MCF 10A (cell line): ENCODE measurements around the gene POM121L2. TPM values are rescaled to one million over a fixed set of nuclear protein-coding genes. Genes with fewer than 3 reads are reported as not detected.
"Not testable (repeated sequence)": the region's sequence is repeated elsewhere in the genome, so short reads cannot be mapped to it uniquely, and the experiment has no call there.

Experiments used
- BruUV-seq: library from RNA; stranded (reverse); fragments of 400-500 nt; replicated peaks from 2 replicates; lab custom pipeline; 2021; lab: Mats Ljungman, UMichigan
- CTCF ChIA-PET: fragments of 300-600 bp; sonication (Branson Sonifier 250); formaldehyde crosslinking; extraction: SDS; loops from one replicate; lab custom pipeline; 2021; ENCODE audit warnings: antibody characterized with exemption, inconsistent platforms; lab: Yijun Ruan, JAX
- POLR2A ChIA-PET: fragments of 300-600, 350-650 bp; sonication (Branson Sonifier 250); formaldehyde crosslinking; extraction: SDS; loops from one replicate; lab custom pipeline; 2020; ENCODE audit warnings: antibody characterized with exemption, inconsistent platforms; lab: Yijun Ruan, JAX
- DNase-seq: peaks from one replicate; pipeline ENCODE4 v3.0.0-alpha.2; 2018; ENCODE audit not compliant: unreplicated experiment
- H3K27ac Mint-ChIP-seq: one replicate; pipeline ENCODE4 v1.8.0; 2022; ENCODE audit warnings: mild to moderate bottlenecking, low read depth, mixed read lengths; ENCODE audit not compliant: unreplicated experiment
- H3K27me3 Mint-ChIP-seq: one replicate; pipeline ENCODE4 v1.8.0; 2022; ENCODE audit warnings: mixed read lengths; ENCODE audit not compliant: insufficient read depth, unreplicated experiment
- H3K36me3 Mint-ChIP-seq: one replicate; pipeline ENCODE4 v1.8.0; 2022; ENCODE audit warnings: mild to moderate bottlenecking, moderate library complexity, mixed read lengths; ENCODE audit not compliant: insufficient read depth, unreplicated experiment
- H3K4me1 Mint-ChIP-seq: one replicate; pipeline ENCODE4 v1.8.0; 2022; ENCODE audit warnings: mixed read lengths; ENCODE audit not compliant: insufficient read depth, unreplicated experiment
- H3K4me3 Mint-ChIP-seq: one replicate; pipeline ENCODE4 v1.8.0; 2022; ENCODE audit warnings: mild to moderate bottlenecking, moderate library complexity, mixed read lengths; ENCODE audit not compliant: unreplicated experiment
- H3K9me3 Mint-ChIP-seq: one replicate; pipeline ENCODE4 v1.8.0; 2022; ENCODE audit warnings: mixed read lengths; ENCODE audit not compliant: unreplicated experiment
- CTCF ChIP-seq: fragments of 200-600 bp; IDR thresholded peaks from one replicate; pipeline ENCODE4 v1.8.0; 2022; ENCODE audit warnings: antibody characterized with exemption, mild to moderate bottlenecking; ENCODE audit not compliant: unreplicated experiment
- intact Hi-C: fragments of 100-400 bp; cut with micrococcal nuclease; formaldehyde crosslinking; loops from 2 replicates; pipeline ENCODE4 v1.14.1; 2022
- total RNA-seq: library from RNA; stranded (reverse); gene quantifications from 2 replicates; pipeline ENCODE4 v1.2.3, GENCODE V29; 2022

The POM121L2 gene
- total RNA-seq, 1 experiment from 2014 or later = not detected

DNA sequence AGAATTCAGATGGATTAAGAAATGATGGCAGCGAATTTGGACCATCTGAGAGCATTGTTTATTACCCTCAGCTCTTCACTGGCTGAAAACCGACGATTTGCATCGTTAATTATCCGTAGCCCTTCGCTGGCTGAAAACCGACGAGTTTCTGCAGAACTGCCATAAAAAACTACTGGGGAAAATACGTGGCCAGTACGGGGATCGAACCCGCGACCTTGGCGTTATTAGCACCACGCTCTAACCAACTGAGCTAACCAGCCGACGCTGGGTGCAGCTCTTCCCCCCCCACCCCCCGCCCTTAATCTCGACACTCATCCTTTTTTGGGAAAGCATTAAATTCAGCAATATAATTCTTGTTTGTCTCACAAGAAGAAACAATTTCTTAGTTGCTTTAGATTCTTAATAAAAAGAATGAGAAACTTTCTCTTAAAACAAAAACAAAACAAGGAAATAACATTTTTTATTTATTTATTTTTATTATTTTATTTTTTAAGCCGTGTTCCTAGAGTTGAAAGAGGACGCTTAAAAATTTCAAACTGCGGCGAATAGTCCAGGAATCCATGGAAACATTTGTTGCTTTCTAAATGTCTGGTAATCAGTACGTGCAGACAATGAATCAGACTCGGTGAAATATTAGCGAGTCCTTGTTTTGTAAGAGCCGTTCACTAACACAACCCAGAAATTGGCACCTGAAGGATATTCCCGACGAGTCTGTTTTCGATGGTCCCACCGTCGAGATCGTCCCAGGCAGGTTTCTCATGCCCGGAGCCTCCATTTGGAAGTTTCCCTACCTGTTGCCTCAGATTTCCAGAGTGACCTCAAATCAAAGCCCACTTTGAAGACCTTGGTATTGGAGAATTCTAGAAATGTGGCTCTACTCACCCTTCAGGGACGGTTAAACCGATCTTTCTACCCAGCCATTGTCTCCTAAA, 36.8 kb downstream of the POM121L2 start:
- H3K9me3 Mint-ChIP-seq = no peaks in the 10 kb centered on the region
- DNase-seq = no peak
- ChIA-PET CTCF (interaction anchor here (0.6 kb wide), 1 partner anchor 29 kb away, joined by 7 read pairs; no protein-coding TSS in a partner anchor), POLR2A (interaction anchor here (0.6 to 3.4 kb wide), 5 partner anchors 12 to 334 kb away, joined by 3 to 17 read pairs (median 3); no protein-coding TSS in a partner anchor)
- no peaks in the 10 kb centered on the region for H3K27me3 Mint-ChIP-seq
- peaks cover 5% of the 10 kb centered on the region for H3K36me3 Mint-ChIP-seq
- no TSS peak for BruUV-seq
- intact Hi-C loops = no loop called here
- no peak overlapping the region for H3K27ac Mint-ChIP-seq
- H3K4me1 Mint-ChIP-seq = no peaks in the 10 kb centered on the region
- no peak overlapping the region for H3K4me3 Mint-ChIP-seq
- TF ChIP-seq CTCF = no peak

DNA sequence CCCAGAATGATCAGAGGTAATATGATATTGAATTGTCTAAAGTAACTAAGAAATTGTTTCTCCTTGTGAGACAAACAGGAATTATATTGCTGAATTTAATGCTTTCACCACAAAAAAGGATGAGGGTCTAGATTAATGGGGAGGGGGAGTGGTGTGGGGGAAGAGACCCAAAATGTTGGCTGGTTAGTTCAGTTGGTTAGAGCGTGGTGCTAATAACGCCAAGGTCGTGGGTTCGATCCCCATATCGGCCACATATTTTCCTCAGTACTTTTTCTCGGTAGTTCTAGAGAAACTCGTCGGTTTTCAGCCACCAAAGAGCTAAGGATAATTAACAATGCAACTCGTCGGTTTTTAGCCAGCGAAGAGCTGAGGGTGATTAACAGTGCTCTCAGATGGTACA, 38.3 kb downstream of the POM121L2 start:
- Mint-ChIP-seq H3K27me3 (no peaks in the 10 kb centered on the region), H3K4me3 (no peak overlapping the region), H3K27ac (no peak overlapping the region), H3K9me3 (no peaks in the 10 kb centered on the region), H3K4me1 (no peaks in the 10 kb centered on the region), H3K36me3 (no peaks in the 10 kb centered on the region)
- DNase-seq = no peak
- CTCF ChIA-PET = interaction anchor here (0.9 kb wide), 1 partner anchor 499 kb away, joined by 3 read pairs; no protein-coding TSS in a partner anchor
- TF ChIP-seq CTCF = no peak
- POLR2A ChIA-PET = interaction anchor here (0.6 to 3.4 kb wide), 4 partner anchors 10 to 43 kb away, joined by 3 to 17 read pairs (median 4); no protein-coding TSS in a partner anchor
- intact Hi-C loops = no loop called here
- no TSS peak for BruUV-seq

DNA sequence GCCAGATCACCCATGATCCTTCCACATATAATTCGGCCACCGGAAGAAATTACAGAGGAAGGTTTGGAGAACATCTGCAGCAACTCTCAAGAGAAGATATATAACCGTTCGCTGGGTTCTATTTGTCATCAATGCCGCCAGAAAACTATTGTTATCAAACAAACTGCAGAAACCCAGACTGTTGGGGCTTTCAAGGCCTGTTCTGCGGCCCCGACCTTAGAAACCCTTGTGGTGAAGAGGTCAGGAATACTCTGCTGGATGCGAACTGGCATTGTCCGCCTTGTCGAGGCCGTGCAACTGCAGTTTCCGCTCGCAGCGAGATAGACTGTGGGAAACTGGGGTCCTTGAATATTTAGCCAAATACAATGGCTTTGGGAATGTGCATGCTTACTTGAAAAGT, 43.3 kb downstream of the POM121L2 start:
- Mint-ChIP-seq H3K27ac (no peak overlapping the region), H3K4me1 (no peaks in the 10 kb centered on the region), H3K4me3 (no peak overlapping the region), H3K27me3 (no peaks in the 10 kb centered on the region), H3K36me3 (no peaks in the 10 kb centered on the region), H3K9me3 (no peaks in the 10 kb centered on the region)
- intact Hi-C loops = no loop called here
- no peak for TF ChIP-seq CTCF
- POLR2A ChIA-PET = interaction anchor here (0.7 kb wide), 1 partner anchor 49 kb away, joined by 3 read pairs; no protein-coding TSS in a partner anchor
- CTCF ChIA-PET = no interaction called here
- no TSS peak for BruUV-seq
- no peak for DNase-seq

- Mint-ChIP-seq H3K36me3 (no peaks in the 10 kb centered on the region), H3K27ac (no peak overlapping the region), H3K9me3 (no peaks in the 10 kb centered on the region), H3K4me3 (no peak overlapping the region), H3K27me3 (no peaks in the 10 kb centered on the region), H3K4me1 (no peaks in the 10 kb centered on the region)
- no TSS peak for BruUV-seq
- ChIA-PET POLR2A (no interaction called here), CTCF (no interaction called here)
- TF ChIP-seq CTCF = no peak
- DNase-seq = no peak
- intact Hi-C loops = no loop called here
Measured at GRCh38 chr6:27267857-27268434, 44.1 kb downstream of the POM121L2 start.

GRCh38 chr6:27267003-27267402, 45.1 kb downstream of the POM121L2 start:
- H3K4me3 Mint-ChIP-seq, H3K36me3 Mint-ChIP-seq, H3K9me3 Mint-ChIP-seq, H3K27me3 Mint-ChIP-seq, H3K4me1 Mint-ChIP-seq, POLR2A ChIA-PET, intact Hi-C loops, BruUV-seq, DNase-seq, H3K27ac Mint-ChIP-seq, CTCF ChIA-PET: not testable (repeated sequence)
